Lower leg skin (tissue), 4 donors: ENCODE data around the gene TMEM17. TPM values are rescaled to one million over a fixed set of nuclear protein-coding genes. Genes with fewer than 3 reads are reported as not detected.

ENCODE experiments used
- total RNA-seq, 4 donors: library from RNA; depleted of rRNA; stranded (reverse); fragments of >200 nt; gene quantifications; one replicate each; pipeline ENCODE4 v1.1.0, GENCODE V29; 2016

TMEM17 gene
- total RNA-seq, 4 donors from 2014 or later: 0.80 to 8.6 (median 1.9) TPM

Other genes starting within 250 kb of the TMEM17 start
- gene EHBP1, start 199.5 kb upstream of the TMEM17 start, total RNA-seq: 10 to 100 TPM; 33.8 to 67.8 (median 51.2) TPM